ENCODE data around the gene B4GALT3. TPM values are rescaled to one million over a fixed set of nuclear protein-coding genes. Genes with fewer than 3 reads are reported as not detected.

B4GALT3 gene
- polyA plus RNA-seq, 1 experiment, result 21.8 TPM

GRCh38 chr1:161128591-161129420 lies 48.5 kb downstream of the B4GALT3 start:
- TF ChIP-seq CTCF (IDR thresholded peaks at IDR 0.05; ENCODE audit: low read depth, low read length), result no peak
- no peak overlapping the region for H3K4me3 ChIP-seq (ENCODE audit: low read depth, low read length)
- POLR2A ChIA-PET, result no interaction called here
- no peaks in the 10 kb centered on the region for H3K9me3 ChIP-seq (ENCODE audit: control insufficient read depth, insufficient read depth, low read length)
- CTCF ChIA-PET, result interaction anchor here (1.3 to 1.5 kb wide), 2 partner anchors 27 to 132 kb away, joined by 3 read pairs; no protein-coding TSS in a partner anchor
- DNase-seq (ENCODE audit: low read depth, low spot score), result no peak
- no peaks in the 10 kb centered on the region for H3K27me3 ChIP-seq (ENCODE audit: control insufficient read depth, insufficient read depth, low read length)
- H3K27ac ChIP-seq (ENCODE audit: low read depth, low read length), result no peak overlapping the region

DNA sequence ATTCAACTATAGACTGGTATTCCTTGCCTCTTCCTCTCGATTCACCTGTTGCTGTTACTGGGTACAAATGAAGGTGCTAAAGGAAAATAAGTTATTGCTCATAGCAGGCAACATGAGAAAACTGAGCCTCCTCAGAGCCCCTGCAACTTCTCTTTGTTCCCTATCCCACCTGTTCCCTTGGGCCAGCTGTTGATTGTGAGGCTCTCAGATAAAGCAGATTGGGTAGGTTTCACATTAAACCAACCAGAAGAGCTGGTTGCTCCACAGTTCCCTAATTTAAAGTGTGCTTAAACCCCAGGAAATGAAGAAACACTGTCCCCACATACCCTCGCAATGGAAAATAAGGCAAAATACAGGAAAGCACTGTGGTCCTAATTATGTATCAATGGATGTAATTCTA lies 49.7 kb downstream of the B4GALT3 start:
- ChIA-PET POLR2A (interaction anchor here (1.6 kb wide), 1 partner anchor 10 kb away, joined by 7 read pairs; the partner anchor contains the start of genes NIT1 and PFDN2), CTCF (interaction anchor here (1.5 kb wide), 1 partner anchor 131 kb away, joined by 3 read pairs; no protein-coding TSS in a partner anchor)
- Histone ChIP-seq H3K27ac (ENCODE audit: low read depth, low read length) (no peak overlapping the region), H3K27me3 (ENCODE audit: control insufficient read depth, insufficient read depth, low read length) (no peaks in the 10 kb centered on the region), H3K4me3 (ENCODE audit: low read depth, low read length) (no peak overlapping the region), H3K9me3 (ENCODE audit: control insufficient read depth, insufficient read depth, low read length) (no peaks in the 10 kb centered on the region)
- TF ChIP-seq CTCF (IDR thresholded peaks at IDR 0.05; ENCODE audit: low read depth, low read length), result no peak
- no peak for DNase-seq (ENCODE audit: low read depth, low spot score)

DNA sequence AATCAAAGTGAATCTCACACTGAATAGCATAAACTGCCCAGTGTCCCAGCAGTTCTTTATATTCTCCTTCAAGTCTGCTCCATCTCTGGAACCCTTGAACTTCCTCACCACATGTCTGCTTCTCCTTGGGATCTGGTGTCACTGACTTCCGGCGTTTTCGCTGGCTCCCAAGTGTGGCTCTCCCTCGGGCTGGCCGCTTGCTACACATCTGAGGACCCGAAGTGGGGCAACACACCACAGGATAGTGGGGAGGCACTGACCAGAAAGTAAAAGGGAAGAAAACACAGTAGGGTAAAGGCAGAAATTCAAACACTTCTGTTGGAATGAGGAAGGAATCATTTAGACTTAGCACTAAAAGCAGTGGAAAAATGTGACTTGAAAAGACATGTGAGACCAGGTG lies 54.3 kb downstream of the B4GALT3 start:
- CTCF ChIA-PET, result interaction anchor here (1.0 kb wide), 1 partner anchor 25 kb away, joined by 3 read pairs; the partner anchor contains the start of gene KLHDC9
- H3K9me3 ChIP-seq (ENCODE audit: control insufficient read depth, insufficient read depth, low read length), result no peaks in the 10 kb centered on the region
- no peak overlapping the region for H3K4me3 ChIP-seq (ENCODE audit: low read depth, low read length)
- H3K27ac ChIP-seq (ENCODE audit: low read depth, low read length), result no peak overlapping the region
- DNase-seq (ENCODE audit: low read depth, low spot score), result no peak
- H3K27me3 ChIP-seq (ENCODE audit: control insufficient read depth, insufficient read depth, low read length), result no peaks in the 10 kb centered on the region
- no peak for TF ChIP-seq CTCF (IDR thresholded peaks at IDR 0.05; ENCODE audit: low read depth, low read length)
- POLR2A ChIA-PET, result no interaction called here

DNA sequence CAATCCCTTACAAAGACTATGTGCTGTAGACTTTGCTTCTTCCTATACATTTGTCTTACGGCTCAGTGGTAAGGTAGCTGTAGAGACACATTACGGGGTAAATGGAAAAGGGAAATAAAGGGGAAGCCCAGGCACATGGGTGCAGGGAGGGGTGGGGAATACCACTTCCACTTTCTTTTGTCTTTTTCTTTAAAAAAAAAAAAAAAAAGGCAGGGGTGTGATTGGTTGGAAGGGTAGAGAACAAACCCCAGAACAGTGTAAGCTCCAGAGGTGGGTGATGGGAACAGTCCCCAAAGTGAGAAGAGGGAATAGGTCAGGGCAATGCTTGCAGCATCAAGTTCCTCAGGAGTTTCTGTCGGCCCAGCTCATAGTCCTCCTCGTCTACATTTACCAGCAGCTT lies 55.5 kb downstream of the B4GALT3 start:
- POLR2A ChIA-PET, result no interaction called here
- CTCF ChIA-PET, result interaction anchor here (1.0 kb wide), 1 partner anchor 24 kb away, joined by 3 read pairs; the partner anchor contains the start of gene KLHDC9
- no peak for TF ChIP-seq CTCF (IDR thresholded peaks at IDR 0.05; ENCODE audit: low read depth, low read length)

More for the DNA sequence above, 55.5 kb downstream of the B4GALT3 start:
- H3K9me3 ChIP-seq (ENCODE audit: control insufficient read depth, insufficient read depth, low read length), result no peaks in the 10 kb centered on the region; the same call in 1 of the 2 replicates
- no peak overlapping the region for H3K4me3 ChIP-seq (ENCODE audit: low read depth, low read length)
- no peak overlapping the region for H3K27ac ChIP-seq (ENCODE audit: low read depth, low read length)
- DNase-seq (ENCODE audit: low read depth, low spot score), result no peak
- H3K27me3 ChIP-seq (ENCODE audit: control insufficient read depth, insufficient read depth, low read length), result no peaks in the 10 kb centered on the region

Small RNA genes lying within 50 kb of the gene (small RNA-seq; reads per million reads assigned to genes)
- not detected for gene RF01225 (ENCODE audit: insufficient read length, low read depth)

Other genes with a start within 250 kb of the B4GALT3 start
- gene ITLN2, start 222.7 kb downstream of the B4GALT3 start, polyA plus RNA-seq (2011; rRNA removed), result not detected in 2 replicates
- gene F11R, start 156.4 kb downstream of the B4GALT3 start, polyA plus RNA-seq (2011; rRNA removed), result 1.7 and 2.0 TPM in 2 replicates
- 0.33 TPM in 1 of 2 replicates, not detected in the other for gene TSTD1, start 138.5 kb downstream of the B4GALT3 start, polyA plus RNA-seq (2011; rRNA removed)
- gene USF1, start 131.5 kb downstream of the B4GALT3 start, polyA plus RNA-seq (2011; rRNA removed), result 32.6 and 37.6 TPM in 2 replicates
- not detected in 2 replicates for gene ARHGAP30, start 107.6 kb downstream of the B4GALT3 start, polyA plus RNA-seq (2011; rRNA removed)
- 0.02 and 0.16 TPM in 2 replicates for gene NECTIN4, start 87.9 kb downstream of the B4GALT3 start, polyA plus RNA-seq (2011; rRNA removed)
- gene KLHDC9, start 79.1 kb downstream of the B4GALT3 start, polyA plus RNA-seq (2011; rRNA removed), result 1.1 and 1.6 TPM in 2 replicates
- gene PFDN2, start 59.5 kb downstream of the B4GALT3 start, polyA plus RNA-seq (2011; rRNA removed), result 84.2 and 101 TPM in 2 replicates
- 19.2 and 24.3 TPM in 2 replicates for gene NIT1, start 59.4 kb downstream of the B4GALT3 start, polyA plus RNA-seq (2011; rRNA removed)
- 34.9 and 38.0 TPM in 2 replicates for gene DEDD, start 44.8 kb downstream of the B4GALT3 start, polyA plus RNA-seq (2011; rRNA removed)
- gene UFC1, start 23.5 kb downstream of the B4GALT3 start, polyA plus RNA-seq (2011; rRNA removed), result 129 and 146 TPM in 2 replicates
- gene USP21, start 18.0 kb downstream of the B4GALT3 start, polyA plus RNA-seq (2011; rRNA removed), result 15.4 and 16.2 TPM in 2 replicates
- gene PPOX, start 11.1 kb downstream of the B4GALT3 start, polyA plus RNA-seq (2011; rRNA removed), result 9.7 and 9.8 TPM in 2 replicates
- gene ADAMTS4, start 21.5 kb upstream of the B4GALT3 start, polyA plus RNA-seq (2011; rRNA removed), result 0.52 and 0.72 TPM in 2 replicates
- 150 and 155 TPM in 2 replicates for gene NDUFS2, start 24.9 kb upstream of the B4GALT3 start, polyA plus RNA-seq (2011; rRNA removed)
- 0.37 and 0.66 TPM in 2 replicates for gene FCER1G, start 37.8 kb upstream of the B4GALT3 start, polyA plus RNA-seq (2011; rRNA removed)
- gene APOA2, start 46.1 kb upstream of the B4GALT3 start, polyA plus RNA-seq (2011; rRNA removed), result not detected in 2 replicates
- 9.3 and 9.9 TPM in 2 replicates for gene TOMM40L, start 48.6 kb upstream of the B4GALT3 start, polyA plus RNA-seq (2011; rRNA removed)
- gene NR1I3, start 60.7 kb upstream of the B4GALT3 start, polyA plus RNA-seq (2011; rRNA removed), result not detected in 2 replicates
- not detected in 2 replicates for gene PCP4L1, start 81.2 kb upstream of the B4GALT3 start, polyA plus RNA-seq (2011; rRNA removed)
- 0.71 and 0.89 TPM in 2 replicates for gene MPZ, start 132.5 kb upstream of the B4GALT3 start, polyA plus RNA-seq (2011; rRNA removed)
- gene SDHC, start 136.9 kb upstream of the B4GALT3 start, polyA plus RNA-seq (2011; rRNA removed), result 311 and 335 TPM in 2 replicates
- not detected in 2 replicates for gene CFAP126, start 190.4 kb upstream of the B4GALT3 start, polyA plus RNA-seq (2011; rRNA removed)